PC-3 (cell line): ENCODE data around the gene TMEM25. TPM values are rescaled to one million over a fixed set of nuclear protein-coding genes. Genes with fewer than 3 reads are reported as not detected.
"Not testable (repeated sequence)": the region's sequence is repeated elsewhere in the genome, so short reads cannot be mapped to it uniquely, and the experiment has no call there.

Experiments
- ATAC-seq: fragments of 200-7000 bp; cut with Tn5 transposase; 2 replicates; pipeline ENCODE4 v1.9.1; 2020; ENCODE audit warnings: mild to moderate bottlenecking, moderate library complexity
- BruUV-seq: library from RNA; stranded (reverse); fragments of 400-500 nt; replicated peaks from 2 replicates; lab custom pipeline; 2021; lab: Mats Ljungman, UMichigan
- CTCF ChIA-PET: fragments of 300-600 bp; sonication (Branson Sonifier 250); formaldehyde crosslinking; loops from one replicate; lab custom pipeline; 2022; ENCODE audit warnings: antibody characterized with exemption; lab: Charles Lee
- POLR2A ChIA-PET: fragments of 300-600 bp; sonication (Branson Sonifier 250); formaldehyde crosslinking; loops from one replicate; lab custom pipeline; 2022; ENCODE audit warnings: antibody characterized with exemption; ENCODE audit not compliant: unreplicated experiment; lab: Charles Lee
- DNase-seq: peaks from one replicate; pipeline ENCODE4 v3.0.0-alpha.2; 2015
- H2AFZ ChIP-seq: fragments of 300-600 bp; sonication (generic); 2 replicates; pipeline ENCODE4 v1.6.0; 2016; ENCODE audit warnings: antibody characterized with exemption, low read length
- H3F3A ChIP-seq: fragments of 300-600 bp; sonication (generic); one replicate; pipeline ENCODE4 v1.6.0; 2017; ENCODE audit warnings: antibody characterized with exemption, low read length, control low read depth, mild to moderate bottlenecking; ENCODE audit not compliant: unreplicated experiment
- H3K27ac ChIP-seq: fragments of 300-600 bp; sonication (generic); 2 replicates; pipeline ENCODE4 v1.5.1; 2016; ENCODE audit warnings: mild to moderate bottlenecking, low read length
- H3K27me3 ChIP-seq: fragments of 300-600 bp; sonication (generic); 2 replicates; pipeline ENCODE4 v1.6.1; 2016; ENCODE audit warnings: low read length, mixed read lengths
- H3K36me3 ChIP-seq: fragments of 300-600 bp; sonication (generic); 2 replicates; pipeline ENCODE4 v1.6.1; 2016; ENCODE audit warnings: low read depth, mixed run types, low read length, mixed read lengths
- H3K4me1 ChIP-seq: fragments of 300-600 bp; sonication (generic); 2 replicates; pipeline ENCODE4 v1.5.1; 2016; ENCODE audit warnings: low read length; ENCODE audit not compliant: insufficient read depth
- H3K4me2 ChIP-seq: fragments of 300-600 bp; sonication (generic); 2 replicates; pipeline ENCODE4 v1.6.0; 2016; ENCODE audit warnings: low read length
- H3K4me3 ChIP-seq: fragments of 300-600 bp; sonication (generic); 2 replicates; pipeline ENCODE4 v1.5.1; 2016; ENCODE audit warnings: mild to moderate bottlenecking, low read length, mixed read lengths
- H3K79me2 ChIP-seq: fragments of 300-600 bp; sonication (generic); 2 replicates; pipeline ENCODE4 v1.6.1; 2017; ENCODE audit warnings: low read length, mixed read lengths
- H3K9ac ChIP-seq: fragments of 300-600 bp; sonication (generic); 2 replicates; pipeline ENCODE4 v1.6.0; 2016; ENCODE audit warnings: mild to moderate bottlenecking, low read length
- H3K9me2 ChIP-seq: fragments of 300-600 bp; sonication (generic); replicated peaks from 2 replicates; pipeline ENCODE4 v1.6.1; 2016; ENCODE audit warnings: mixed run types, low read length, mixed read lengths
- H3K9me3 ChIP-seq: fragments of 300-600 bp; sonication (generic); 2 replicates; pipeline ENCODE4 v1.6.1; 2016; ENCODE audit warnings: low read length, mixed read lengths
- H4K20me1 ChIP-seq: fragments of 300-600 bp; sonication (generic); 2 replicates; pipeline ENCODE4 v1.6.1; 2016; ENCODE audit warnings: low read length, mixed read lengths
- EZH2 ChIP-seq: fragments of 300-600 bp; sonication (generic); IDR thresholded peaks from one replicate; pipeline ENCODE4 v1.6.1; 2017; ENCODE audit warnings: antibody characterized with exemption, mild to moderate bottlenecking, low read length; ENCODE audit not compliant: unreplicated experiment
- EZH2phosphoT487 ChIP-seq: fragments of 300-600 bp; sonication (generic); IDR thresholded peaks from 2 replicates; pipeline ENCODE4 v1.6.1; 2018; ENCODE audit warnings: mild to moderate bottlenecking, antibody characterized with exemption, low read length, borderline replicate concordance
- intact Hi-C: fragments of 100-400 bp; cut with micrococcal nuclease; formaldehyde crosslinking; loops from 2 replicates; pipeline ENCODE4 v1.9.0; 2023
- total RNA-seq: library from RNA; depleted of rRNA; stranded (reverse); fragments of >200 nt; gene quantifications from 2 replicates; pipeline ENCODE4 v1.2.3, GENCODE V29; 2014
- TF ChIP-seq, protein P1 (sequence below): fragments of 300-600 bp; sonication (generic); conservative IDR thresholded peaks from 2 replicates; pipeline ENCODE4 v1.5.1; 2017; ENCODE audit warnings: antibody characterized with exemption, low read depth, mild to moderate bottlenecking, low read length

The TMEM25 gene
- total RNA-seq, 1 experiment from 2014 or later = 50.4 TPM

DNA sequence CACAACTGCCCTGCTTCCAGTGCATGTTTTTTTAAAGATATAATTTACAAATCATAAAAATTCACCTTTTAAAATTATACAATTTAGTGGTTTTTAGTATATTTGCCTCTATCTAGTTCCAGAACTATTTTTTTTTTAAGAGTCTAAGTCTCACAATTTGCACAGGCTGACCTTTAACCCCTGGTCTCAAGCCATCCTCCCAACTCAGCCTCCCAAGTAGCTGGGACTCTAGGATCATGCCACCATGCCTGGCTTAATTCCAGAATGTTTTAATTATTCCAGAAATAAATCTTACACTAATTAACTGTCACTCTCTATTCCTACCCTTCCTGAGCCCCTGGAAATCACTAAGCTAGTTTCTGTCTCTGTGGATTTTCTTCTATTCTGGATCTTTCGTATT, 39.8 kb downstream of the TMEM25 start:
- no peaks in the 10 kb centered on the region for H3K36me3 ChIP-seq
- no TSS peak for BruUV-seq

DNA sequence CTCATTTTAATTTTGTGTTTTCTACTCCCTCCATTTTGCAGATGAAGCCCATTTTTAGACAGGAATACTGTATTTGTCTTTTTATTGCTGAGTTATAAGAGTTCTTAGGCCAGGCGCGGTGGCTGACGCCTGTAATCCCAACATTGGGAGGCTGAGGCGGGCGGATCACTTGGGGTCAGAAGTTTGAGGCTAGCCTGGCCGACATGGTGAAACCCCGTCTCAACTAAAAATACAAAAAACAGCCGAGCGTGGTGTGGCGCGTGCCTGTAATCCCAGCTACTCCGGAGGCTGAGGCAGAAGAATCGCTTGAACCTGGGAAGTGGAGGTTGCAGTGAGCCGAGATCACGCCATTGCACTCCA, 40.7 kb downstream of the TMEM25 start:
- CTCF ChIA-PET, intact Hi-C loops, H3F3A ChIP-seq, ATAC-seq, DNase-seq, H3K9me3 ChIP-seq, BruUV-seq, H3K9me2 ChIP-seq, H3K27me3 ChIP-seq, H3K36me3 ChIP-seq, H3K27ac ChIP-seq, POLR2A ChIA-PET: not testable (repeated sequence)
- H3K4me3 ChIP-seq = peak overlapping the region; percentile 88
- peak overlapping the region; percentile 99; the same call in 1 of the 2 replicates for H3K9ac ChIP-seq
- peaks cover 25% of the 10 kb centered on the region for H3K4me1 ChIP-seq
- peak overlapping the region; percentile 97 for H2AFZ ChIP-seq
- H3K79me2 ChIP-seq = peaks cover 48% of the 10 kb centered on the region
- H4K20me1 ChIP-seq = peaks cover 32% of the 10 kb centered on the region
- H3K4me2 ChIP-seq = peak overlapping the region; percentile 91

More for the DNA sequence above, 39.8 kb downstream of the TMEM25 start:
- Histone ChIP-seq H3K4me2 (no peak overlapping the region), H3K9me3 (no peaks in the 10 kb centered on the region), H3K27ac (no peak overlapping the region), H2AFZ (no peak overlapping the region), H3F3A (no peaks in the 10 kb centered on the region), H4K20me1 (peaks cover 25% of the 10 kb centered on the region), H3K79me2 (peaks cover 39% of the 10 kb centered on the region), H3K9me2 (no peaks in the 10 kb centered on the region), H3K9ac (no peak overlapping the region), H3K27me3 (no peaks in the 10 kb centered on the region), H3K4me3 (no peak overlapping the region), H3K4me1 (peaks cover 25% of the 10 kb centered on the region)
- intact Hi-C loops = no loop called here
- TF ChIP-seq EZH2 (no peak), EZH2phosphoT487 (no peak)
- TF ChIP-seq, protein P1, sequence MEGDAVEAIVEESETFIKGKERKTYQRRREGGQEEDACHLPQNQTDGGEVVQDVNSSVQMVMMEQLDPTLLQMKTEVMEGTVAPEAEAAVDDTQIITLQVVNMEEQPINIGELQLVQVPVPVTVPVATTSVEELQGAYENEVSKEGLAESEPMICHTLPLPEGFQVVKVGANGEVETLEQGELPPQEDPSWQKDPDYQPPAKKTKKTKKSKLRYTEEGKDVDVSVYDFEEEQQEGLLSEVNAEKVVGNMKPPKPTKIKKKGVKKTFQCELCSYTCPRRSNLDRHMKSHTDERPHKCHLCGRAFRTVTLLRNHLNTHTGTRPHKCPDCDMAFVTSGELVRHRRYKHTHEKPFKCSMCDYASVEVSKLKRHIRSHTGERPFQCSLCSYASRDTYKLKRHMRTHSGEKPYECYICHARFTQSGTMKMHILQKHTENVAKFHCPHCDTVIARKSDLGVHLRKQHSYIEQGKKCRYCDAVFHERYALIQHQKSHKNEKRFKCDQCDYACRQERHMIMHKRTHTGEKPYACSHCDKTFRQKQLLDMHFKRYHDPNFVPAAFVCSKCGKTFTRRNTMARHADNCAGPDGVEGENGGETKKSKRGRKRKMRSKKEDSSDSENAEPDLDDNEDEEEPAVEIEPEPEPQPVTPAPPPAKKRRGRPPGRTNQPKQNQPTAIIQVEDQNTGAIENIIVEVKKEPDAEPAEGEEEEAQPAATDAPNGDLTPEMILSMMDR = no peak
- DNase-seq (no peak), ATAC-seq (no peak)
- CTCF ChIA-PET = no interaction called here
- POLR2A ChIA-PET = no interaction called here

DNA sequence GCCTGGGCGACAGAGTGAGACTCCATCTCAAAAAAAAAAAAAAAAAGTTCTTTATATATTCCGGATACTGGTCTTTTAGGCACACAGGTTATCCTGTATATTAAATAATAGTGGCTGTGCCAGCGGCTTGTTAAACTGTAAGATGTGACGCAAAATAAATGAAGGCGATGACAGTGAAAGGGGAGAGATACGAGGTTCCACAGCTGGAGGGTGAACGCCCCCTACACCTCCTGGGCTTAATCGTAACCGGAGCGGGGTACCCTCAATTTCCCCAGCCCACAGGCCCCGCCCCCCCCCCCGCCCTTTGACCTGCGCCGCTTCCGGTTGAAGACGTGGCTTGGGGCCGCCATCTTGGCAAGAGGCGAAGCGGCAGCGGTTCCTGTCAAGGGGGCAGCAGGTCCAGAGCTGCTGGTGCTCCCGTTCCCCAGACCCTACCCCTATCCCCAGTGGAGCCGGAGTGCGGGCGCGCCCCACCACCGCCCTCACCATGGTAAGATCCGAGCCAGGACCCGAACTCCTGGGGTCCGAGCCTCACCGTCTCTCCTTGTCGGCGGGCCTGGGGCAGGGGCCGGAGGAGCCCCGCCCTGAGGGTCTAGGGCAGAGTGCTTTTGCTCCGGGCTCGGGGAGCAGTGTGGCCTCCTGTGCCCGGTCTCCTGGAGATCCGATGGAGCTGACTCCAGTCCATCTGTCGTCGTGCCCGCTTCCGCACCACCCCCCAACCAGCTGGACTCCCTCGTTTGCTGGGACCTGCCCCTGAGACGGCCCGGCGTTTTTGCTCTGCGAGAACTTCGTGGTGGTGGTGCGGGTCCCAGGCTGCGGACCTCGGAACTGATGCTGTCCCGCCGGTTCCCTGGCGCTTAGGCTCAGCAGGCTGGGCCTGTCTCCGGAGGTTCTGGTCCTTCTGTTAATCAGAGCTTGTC, 41.3 kb downstream of the TMEM25 start, which contains the start of gene ARCN1:
Gene ARCN1 (plus strand): TSS at position 349 of the 920 bp plus-strand sequence. CDS start 139 bp downstream, at position 488.
- peak within 1 kb of the TSS; percentile 81 for H3K27ac ChIP-seq
- H3K79me2 ChIP-seq = peaks cover 55% of the 10 kb centered on the region
- H2AFZ ChIP-seq = peak within 1 kb of the TSS; percentile 97
- peaks cover 32% of the 10 kb centered on the region for H4K20me1 ChIP-seq
- TF ChIP-seq EZH2phosphoT487 (no peak), EZH2 (no peak)
- TF ChIP-seq, protein P1 = no peak
- H3F3A ChIP-seq = no peaks in the 10 kb centered on the region
- ATAC-seq (peak; percentile 68), DNase-seq (peak; percentile 51)
- H3K4me1 ChIP-seq = peaks cover 25% of the 10 kb centered on the region
- intact Hi-C loops = no loop called here
- H3K27me3 ChIP-seq = no peaks in the 10 kb centered on the region
- peak within 1 kb of the TSS; percentile 99 for H3K9ac ChIP-seq
- peak within 1 kb of the TSS; percentile 88 for H3K4me3 ChIP-seq
- TSS peak; percentile 91 for BruUV-seq
- POLR2A ChIA-PET = no interaction called here
- no peaks in the 10 kb centered on the region for H3K9me2 ChIP-seq
- no peaks in the 10 kb centered on the region for H3K9me3 ChIP-seq
- CTCF ChIA-PET = no interaction called here
- H3K4me2 ChIP-seq = peak within 1 kb of the TSS; percentile 91
- H3K36me3 ChIP-seq = peaks cover under 1% of the 10 kb centered on the region; the same call in 1 of the 2 replicates
